Stimulated activated CD8-positive, alpha-beta memory T cell treated with anti-CD3 and anti-CD28 coated beads, Interleukin-15, amount 100 ng/mL, for 4 hours (primary cell): Measurements from ENCODE around the gene ASPN.

Experiments used
- DNase-seq, 2 donors: peaks; one replicate each; pipeline ENCODE4 v3.0.0-alpha.2; 2020; ENCODE audit warnings: low read depth in 2 of 2

The ASPN gene

DNA sequence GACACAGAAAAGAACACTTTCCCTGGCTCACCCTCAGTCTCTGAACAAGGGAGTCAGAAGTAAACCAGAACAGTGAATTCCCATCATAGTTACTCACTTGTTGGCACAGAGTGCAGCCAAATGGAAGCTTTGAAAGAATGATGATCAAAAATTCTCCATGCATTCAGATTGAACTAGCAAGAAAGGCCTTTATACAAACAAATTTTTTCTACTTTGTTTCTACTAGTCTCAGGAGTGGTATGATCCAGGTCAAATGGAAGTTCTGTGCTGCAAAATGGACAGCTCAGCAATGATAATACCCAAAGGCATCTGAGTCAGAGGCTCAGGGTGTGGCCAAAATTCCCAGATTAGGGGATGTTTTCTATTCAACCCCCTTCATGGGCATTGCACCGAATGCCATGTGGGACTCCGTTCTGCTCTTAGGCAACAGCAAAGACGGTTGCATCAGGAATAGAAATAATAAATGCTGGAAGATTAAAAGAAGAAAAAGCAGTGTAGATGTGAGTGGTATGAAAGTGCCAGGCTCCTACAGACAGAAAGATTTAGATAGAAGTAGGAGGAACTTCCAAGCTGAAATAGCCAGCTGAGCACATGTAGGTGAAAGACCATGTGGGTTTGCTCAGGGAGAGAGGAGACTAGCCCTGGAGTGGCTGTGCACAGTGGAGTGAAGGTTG, 24.0 kb upstream of the ASPN start:
- DNase-seq, result no peak

DNA sequence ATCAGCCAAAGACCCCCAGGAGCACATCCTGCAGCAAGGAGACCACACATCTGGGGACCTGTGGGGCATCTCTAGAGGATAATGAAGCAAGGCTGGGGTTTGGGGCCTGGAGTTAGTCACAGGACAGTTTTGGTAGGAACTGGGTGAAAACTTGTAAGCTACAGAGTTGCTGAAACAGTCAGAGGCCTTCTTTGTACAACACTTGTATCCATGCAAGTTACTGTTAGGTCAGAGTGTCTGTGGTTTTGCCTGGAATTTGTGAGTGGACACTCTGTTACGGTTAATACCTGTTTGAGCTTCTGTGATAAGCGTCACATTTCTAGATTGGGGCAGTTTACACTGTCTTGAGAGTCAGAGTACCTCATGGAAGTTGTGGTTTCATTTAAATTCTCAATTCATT, 22.6 kb upstream of the ASPN start:
- DNase-seq, result no peak

DNA sequence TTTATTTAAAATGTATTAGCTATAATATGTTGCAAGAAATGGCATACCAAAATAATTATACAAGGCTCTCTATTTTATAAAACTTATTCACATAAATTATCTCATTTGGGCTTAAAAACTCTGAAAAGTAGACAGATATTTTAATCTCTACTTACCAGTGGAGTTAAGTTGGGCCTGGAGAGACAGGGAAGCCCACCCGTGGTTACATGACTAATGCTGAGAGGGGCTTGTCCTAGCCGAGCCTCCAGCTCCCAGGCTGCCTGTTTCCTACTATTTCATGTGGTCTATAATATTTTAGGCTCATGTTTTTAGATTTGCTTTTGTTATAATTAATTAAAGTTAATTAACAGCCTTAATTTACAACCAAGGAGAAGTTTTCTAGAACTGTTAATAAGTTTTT, 20.9 kb upstream of the ASPN start:
- no peak for DNase-seq

DNA sequence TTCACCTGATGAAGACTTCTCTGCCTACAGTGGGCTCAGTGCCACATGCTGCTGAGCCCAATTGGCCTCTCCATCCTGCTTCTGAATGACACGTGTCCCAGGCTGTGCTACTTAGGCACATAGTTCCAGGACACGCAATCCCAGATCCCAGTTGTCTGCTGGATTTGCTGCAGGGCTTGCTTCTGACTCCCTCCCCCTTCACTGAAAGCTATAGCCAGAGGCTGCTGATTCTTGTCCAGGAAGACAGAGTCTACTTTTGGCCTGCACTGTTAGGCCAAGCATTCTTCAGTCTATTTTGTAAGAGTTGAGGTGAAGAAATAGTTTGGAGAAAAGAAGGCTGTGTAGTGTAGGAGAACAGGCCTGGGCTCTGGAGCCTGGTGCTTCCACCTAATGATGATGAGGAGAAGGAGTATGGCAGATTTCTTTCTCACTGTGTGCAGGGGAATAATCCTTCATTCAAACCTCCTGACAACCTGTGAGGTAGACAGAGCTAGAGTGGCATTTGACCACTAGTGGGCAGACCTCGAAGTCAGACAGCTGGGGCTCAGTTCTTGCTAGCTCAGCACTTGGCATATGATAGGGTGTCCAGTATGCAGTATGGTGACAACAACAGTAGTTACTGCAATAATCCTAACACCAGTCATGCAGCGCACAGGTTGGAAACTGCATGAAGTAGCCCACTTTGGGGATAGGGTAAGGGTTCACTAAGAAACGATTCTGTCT, 19.5 kb upstream of the ASPN start:
- DNase-seq, result no peak

DNA sequence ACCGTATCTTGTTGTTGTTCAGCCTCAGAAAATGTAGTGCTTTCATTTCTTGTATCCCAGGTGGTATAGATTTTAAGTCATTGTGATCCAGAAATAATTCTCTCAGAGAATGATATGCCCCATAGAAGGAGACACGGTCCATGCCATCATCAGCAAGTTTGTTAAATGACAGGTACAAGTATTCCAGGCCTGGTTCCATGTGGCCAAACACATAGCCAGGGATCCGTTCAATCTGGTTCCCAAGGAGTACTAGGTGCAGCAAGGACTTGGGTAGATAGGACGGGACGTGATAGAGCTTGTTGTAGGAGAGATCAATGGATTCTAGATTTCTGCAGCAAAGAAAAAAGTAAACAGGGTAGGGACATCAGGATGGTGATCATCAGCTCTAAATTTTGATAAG, 18.4 kb upstream of the ASPN start:
- DNase-seq, result no peak

DNA sequence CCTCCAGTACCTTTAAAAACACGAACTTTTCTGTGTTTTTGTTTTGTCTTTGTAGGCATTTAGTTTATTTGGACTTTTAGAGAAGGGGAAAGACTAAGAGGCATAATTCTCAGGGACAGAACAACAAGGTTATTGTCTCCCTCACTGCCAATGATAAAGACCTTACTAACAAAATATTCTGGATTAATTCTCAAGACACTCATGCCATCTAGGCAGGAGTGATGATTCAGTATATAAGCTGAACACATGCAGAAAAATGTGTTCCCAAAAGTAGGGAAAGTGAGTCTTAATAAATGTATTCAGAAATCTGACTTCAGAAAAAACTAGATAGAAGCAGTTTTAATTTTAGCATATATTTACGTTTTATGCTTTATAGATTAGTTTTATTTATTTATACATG, 17.4 kb upstream of the ASPN start:
- no peak for DNase-seq

DNA sequence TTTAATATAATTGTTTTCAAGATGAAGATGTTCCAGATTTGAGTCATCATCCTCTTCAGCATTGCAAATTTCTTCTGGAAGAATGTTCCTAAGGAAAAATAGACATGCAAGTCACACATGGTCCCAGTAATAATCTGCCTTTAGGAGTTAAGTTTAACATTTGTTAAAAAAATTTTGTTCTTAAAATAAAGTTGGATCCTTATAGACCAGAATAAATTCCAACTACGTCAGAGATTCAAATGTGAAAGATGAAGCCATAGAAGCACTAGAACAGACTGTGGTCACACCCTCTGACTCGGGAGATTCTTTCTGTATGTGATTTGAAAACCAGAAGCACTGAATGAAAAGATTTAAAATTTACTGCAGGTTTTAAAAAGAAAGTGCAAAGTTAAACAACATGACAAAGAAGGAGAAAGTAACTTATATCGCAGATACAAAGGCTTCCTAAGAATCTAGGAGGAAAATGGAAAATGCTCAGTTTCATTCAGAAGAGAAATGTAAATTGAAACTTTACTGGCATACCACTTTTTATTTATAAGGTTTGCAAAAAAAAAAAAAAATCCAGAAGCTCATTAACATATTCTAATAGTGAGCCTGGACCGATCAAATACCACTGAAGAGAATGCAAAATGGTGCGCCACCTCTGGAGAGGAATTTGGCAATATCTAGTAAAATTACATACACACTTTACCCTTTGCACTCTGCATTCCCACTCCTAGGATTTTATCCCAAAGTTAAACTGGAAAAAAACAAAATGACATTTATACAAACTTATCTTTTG, 14.3 kb upstream of the ASPN start:
- DNase-seq, result no peak

DNA sequence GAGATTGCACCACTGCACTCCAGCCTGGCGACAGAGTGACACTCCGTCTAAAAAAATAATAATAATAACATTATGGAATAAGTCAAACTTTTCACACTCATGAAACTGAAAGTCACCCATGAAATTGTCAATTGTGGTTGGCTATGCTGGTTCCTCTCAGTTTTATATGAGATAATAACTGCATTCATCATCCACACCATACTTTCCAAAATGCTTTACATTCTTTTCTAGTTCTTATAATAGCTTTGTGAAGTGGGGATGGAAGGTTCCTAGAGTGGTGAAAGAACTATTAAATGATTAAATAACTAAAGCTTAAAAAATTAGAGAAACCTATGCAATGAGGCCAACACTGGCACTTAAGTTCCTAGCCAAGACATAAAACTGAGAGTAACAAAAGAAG, 12.6 kb upstream of the ASPN start:
- DNase-seq, result no peak

DNA sequence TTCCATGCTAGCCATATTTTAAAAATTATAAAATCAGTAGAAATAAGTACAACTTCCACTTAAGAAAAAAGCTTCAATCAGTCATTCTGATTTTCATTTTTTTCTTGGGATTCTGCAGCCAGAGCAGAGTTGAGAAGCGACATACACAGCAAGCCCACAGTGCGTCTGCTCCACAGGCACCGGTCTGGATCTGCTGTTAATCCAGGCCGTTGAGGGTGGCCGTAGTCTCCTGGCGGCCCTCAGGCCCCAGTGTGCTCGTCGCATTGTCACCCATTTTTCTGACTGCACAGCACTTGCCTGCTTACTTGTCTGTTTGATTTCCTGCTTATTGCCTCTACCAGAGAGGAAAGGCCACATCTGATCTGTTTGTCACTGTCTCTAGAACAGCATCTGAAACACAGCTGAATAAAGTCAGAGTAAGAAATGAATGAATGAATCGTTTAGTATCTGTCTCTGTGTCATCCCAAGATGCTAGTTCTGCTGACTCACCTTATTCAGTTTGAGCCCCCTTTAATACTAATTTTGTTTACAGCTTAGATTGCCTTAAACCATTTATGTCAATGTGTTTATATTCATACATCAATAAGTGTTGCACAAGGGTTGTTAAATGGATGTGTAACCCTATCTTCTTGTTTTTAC, 11.6 kb upstream of the ASPN start:
- no peak for DNase-seq

DNA sequence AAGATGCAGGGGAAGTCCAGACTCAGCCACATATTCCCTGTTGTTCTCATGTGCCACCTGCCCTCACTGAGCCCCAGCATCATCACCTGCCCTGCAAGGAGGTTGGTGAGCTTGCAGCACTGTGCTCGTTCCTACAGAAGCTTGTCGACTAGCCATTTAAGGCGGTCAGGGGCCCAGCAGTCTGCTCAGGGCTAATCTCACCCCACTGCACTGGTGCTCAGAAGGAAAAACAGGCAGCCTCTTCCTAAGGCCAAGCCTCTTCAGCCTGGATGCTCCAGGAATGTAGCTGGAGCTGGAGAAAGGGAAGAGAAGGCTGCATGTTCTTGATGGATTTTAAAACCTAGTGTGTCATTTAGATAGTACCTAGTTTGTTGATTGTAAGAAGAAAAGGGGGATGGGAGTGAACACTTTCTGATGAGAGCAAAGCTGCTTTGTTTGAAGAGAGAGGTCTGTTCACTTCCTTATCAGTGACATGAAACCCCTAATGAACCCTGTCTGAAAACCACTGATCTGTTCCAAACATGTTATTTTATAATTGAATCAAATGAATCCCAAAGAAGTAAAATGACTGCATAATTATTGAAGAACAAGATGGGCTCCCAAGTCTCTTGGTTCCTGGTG, 10.6 kb upstream of the ASPN start:
- no peak for DNase-seq

DNA sequence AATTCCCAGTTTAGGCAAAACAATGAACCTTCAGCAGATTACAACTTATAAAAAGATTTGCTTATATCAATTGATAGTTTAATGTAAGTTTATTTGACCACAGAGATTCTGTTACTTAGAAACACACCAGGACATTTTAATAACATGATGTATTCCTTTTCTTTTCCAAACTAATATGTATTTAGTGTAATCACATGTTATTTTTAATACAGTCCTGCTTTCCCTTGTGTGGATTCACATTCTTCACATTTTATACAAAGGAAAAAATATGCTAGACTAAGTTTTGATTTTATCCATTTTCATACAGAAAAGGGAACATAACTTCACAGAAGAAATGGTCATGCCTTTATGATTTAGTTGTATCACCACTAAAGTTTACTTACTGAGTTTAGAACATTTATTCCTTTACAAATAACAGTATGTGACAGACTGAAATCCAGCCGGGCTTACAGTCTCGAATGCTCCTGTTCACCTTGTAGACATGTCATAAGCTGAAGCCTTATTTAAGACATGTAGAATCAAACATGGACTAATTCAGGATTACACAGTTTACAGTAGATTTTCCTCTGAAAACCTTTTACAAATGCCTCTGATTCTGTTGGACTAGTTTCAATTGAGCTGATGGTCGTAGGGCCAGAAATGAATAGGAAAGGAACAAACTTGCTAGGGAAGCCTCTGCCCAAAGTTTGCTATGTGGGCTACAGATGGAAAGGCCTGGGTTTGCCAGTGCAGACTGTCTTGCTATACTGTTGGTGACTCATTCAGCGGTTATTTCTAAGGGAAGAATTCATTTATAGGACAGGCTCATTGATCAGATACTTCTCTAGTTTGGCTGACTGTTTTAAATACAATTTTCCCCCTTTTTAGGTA, 6.6 kb upstream of the ASPN start:
- no peak for DNase-seq

DNA sequence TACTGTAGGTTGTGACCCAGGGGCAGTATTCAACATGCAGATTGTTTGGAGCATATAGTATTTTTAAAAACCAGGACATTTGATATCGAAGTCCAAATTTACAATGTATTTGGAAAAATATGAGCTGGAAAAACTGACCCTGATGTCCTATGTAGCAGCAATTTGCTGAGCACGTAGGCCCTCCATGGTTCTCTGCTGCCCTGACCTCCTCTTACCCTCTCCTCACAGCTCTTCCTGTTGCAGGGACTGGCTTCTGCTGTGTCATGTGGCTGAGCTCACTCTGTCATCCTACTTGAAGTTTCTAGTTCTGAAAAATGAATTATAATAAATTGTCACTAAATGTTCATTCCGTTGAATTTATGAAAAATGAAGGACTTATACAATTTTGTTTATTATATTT, 4.1 kb upstream of the ASPN start:
- DNase-seq, result no peak

DNA sequence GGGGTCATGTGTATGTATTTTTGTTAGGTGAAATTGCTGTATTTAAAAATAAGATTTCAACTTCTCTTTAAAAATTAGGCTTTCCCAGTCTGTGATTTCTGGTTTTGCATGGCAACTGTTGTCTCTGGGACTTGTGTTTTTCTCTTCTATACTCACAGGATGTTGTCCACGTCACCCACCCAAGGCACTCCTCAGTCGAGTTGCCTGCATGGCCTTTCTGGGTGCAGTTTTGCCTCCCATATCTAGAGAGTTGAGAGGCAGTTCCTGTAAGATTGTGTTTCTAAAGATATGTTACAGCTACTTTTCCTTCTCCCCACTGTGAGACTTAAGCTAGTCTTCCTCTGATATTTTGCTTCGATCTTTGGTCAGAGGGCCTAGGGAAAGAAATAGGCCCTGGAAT, 2.3 kb upstream of the ASPN start:
- no peak for DNase-seq

DNA sequence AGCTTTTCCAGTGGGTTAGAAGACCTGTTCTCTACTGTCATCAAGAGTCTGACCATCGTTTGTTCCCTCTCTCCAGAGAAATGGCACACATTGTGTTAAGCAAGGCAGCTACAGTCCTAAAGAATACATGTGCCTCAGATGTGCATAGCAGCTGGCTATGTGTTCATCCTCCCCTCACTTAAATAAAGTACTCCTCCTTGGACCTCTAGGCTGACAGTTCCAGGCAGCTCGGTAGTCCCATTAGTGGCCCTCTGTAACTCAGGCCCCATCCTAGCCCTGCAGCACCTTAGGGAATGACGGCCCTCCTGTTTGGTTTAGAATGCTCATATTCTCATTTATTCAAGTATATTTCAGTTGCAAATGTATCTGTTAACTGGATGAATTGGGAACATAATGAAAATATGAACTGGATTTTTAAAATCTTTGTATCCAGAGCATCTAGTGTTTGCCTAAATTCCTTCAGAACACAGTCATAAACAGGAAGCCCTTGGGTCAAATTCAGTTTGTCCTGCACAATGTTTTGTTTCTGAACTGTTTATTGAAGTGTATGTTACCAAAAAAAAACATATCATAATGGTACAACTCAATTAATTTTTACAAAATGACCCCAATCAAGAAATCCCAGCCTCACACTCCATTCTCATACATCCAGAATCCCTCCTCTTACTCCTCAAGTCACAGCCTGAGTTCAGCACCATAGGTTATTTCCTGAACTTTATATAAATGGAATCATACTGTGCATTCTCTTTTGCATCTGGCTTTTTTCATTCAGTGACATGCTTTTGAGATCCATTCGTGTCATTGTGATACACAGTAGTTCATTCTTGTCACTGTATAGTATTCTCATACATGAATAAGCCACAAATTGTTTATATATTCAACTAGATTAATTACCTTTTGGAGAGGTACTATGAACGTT, 1.6 kb upstream of the ASPN start:
- no peak for DNase-seq

DNA sequence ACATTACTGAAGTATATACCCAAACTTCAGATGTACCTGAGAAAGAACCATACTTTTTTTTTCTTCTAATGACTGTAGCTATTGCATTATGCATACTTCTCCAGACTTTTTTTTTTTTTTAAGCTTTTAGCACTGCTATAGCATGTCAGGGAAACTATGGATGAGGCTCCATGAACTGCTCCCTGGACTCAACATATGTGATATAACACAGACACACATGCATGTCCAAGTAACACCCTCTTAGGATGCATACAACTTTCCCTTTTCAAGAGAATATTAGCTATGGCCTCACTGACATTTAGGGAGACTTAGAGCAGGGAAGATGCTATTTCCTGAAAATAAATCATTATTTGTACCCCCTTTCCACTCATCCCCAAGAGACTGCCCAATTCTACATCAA, 499 bp upstream of the ASPN start:
- DNase-seq, result no peak

DNA sequence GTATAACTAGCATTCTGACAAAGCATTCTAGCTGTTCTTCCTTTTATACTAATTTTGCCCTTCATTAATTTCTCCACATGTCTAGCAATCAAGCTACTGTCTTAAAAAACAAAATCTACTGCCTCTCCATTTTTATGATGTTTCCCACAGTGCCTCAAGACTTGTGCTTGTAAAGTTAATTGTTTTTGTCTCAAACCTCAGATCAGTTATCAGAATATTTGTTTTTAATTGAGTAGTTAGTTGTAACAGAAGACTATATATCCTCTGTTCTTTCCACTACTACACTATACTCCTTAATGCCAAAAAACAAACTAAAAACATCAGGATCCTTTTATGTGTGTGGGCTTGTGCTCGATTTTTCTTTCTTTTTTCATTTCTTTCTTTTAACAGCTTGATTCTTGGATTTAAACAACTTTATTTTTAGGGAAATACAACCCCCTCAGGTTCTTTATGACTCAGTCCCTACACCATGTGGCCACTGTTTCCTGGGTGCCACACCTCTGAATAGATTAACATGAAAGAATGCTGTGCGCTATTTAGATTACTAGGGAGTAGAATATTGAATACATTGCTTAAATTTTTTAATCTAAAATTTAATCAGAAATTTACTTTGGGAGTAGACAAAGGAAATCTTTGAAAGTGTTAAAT, 1.2 kb downstream of the ASPN start:
- no peak for DNase-seq

DNA sequence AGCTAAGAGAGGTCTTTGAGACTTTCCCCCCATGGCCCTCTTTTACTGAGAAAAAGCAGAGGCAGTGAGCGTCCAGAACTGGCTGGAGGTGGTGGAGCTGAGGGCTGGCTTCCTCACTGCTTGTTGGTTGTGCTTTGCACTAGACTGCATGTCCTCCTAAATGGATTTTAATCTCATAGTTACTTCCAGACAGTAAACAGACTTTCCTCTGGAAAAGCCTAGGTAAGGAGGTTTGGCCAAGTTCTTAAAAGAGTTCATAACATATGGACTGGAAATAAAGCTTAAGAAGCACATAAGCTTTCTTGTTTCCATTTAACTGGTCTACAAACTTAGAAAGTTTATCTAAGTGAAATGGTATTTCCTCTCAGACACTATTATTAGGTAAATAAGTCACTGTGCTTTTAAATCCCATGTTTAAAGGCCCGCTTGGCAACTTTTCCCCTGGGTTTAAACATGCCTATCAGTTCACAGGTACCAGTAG, 2.0 kb downstream of the ASPN start:
- no peak for DNase-seq

DNA sequence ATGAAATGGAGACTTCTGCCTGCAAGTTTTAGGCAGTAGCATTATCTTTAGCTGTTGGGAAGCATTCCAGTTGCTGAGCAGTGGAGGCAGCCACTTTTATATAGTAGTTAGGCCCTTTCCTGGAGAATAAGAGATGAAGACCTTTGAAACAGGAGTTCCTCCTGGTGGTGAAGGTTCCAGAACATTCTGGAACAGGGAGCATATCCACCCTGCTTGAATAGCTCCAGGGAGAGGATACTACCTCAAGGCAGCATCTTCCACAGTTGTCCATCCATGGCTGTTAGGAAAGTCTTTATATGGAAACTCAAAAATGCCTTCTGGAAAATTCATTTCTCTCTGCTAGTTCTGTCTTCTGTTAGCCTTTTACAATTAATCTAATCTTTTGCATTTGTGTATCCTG, 3.0 kb downstream of the ASPN start:
- DNase-seq, result no peak

DNA sequence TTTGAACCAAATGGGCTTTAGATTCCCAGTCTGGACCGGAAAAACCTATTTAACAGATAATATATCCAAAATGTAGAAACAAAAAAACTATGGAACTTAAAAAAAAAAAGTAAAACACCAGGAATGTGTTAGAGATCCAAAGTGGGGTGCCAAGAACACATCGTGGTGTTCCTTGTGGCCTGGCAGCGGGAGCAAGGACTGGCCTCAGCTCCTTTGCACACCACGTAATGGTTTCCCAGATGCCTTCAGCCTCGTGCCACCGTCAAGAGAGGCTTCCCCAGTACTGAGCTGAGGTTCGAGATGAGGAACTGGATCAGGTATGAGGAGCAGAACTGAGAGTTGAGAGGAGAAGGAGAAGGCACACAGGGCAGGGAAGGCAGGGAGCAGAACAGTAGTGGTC, 3.5 kb downstream of the ASPN start:
- no peak for DNase-seq
